Frontal cortex (tissue), 4 donors: ENCODE results near the gene GLB1L3. TPM values are rescaled to one million over a fixed set of nuclear protein-coding genes. Genes with fewer than 3 reads are reported as not detected.

Source experiments
- DNase-seq, 2 donors: peaks; one replicate each; pipeline ENCODE4 v3.0.0; 2012; ENCODE audit warnings: low spot score in 2 of 2
- FAIRE-seq: peaks from 2 replicates; lab custom pipeline; 2012; peaks lifted over from hg19 to GRCh38; lab: Jason Lieb, UNC
- total RNA-seq: library from RNA; depleted of rRNA; stranded (reverse); fragments of >200 nt; gene quantifications from one replicate; pipeline ENCODE4 v1.2.3, GENCODE V29; 2014
- donor health status: control.
- donor health status: control.
- donor health status: control.

The GLB1L3 gene
- total RNA-seq, 1 donor from 2014 or later, result 0.41 TPM

DNA sequence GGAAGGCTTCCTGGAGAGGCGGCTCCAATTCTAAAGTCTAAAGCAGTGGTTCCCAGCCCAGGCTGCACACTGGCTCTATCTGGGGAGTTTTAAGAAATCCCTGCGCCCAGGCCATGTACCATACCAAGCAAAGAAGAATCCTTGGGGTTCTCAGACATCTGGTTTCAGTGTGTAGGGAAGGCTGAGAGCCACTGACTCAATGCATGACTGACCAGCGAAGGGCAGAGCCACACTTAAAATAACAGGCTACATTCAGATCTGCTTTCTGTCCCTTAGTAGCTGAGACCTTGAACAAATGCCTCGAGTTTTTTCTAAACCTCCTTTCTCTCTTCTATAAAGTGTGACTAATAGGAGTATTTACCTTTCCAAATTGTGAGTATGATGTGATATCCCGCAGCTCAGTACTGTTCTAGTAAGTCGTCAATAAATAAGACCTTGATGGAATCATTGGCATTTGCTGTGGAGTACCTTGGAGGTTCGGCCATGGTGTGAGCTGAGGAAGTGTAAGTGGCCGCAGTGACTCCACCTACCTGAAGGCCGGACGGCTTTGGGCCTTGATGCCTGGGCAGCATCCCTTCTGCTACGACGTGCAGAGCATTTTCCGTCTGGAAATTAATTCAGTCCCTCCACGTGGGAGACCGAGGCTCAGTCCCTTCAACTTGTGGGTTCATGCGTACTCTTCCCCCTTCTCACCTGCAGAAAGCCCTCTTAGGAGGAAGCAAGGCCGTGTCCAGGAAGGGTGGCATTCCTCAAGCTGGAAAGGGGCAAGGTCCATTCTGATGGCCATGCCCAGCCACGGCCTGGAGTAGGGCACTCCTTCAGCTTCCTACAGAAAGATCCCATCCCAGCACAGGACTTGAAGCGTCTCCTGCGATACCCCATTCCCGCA is 80.7 kb downstream of the GLB1L3 start:
- DNase-seq, result no peak
- no peak for FAIRE-seq

DNA sequence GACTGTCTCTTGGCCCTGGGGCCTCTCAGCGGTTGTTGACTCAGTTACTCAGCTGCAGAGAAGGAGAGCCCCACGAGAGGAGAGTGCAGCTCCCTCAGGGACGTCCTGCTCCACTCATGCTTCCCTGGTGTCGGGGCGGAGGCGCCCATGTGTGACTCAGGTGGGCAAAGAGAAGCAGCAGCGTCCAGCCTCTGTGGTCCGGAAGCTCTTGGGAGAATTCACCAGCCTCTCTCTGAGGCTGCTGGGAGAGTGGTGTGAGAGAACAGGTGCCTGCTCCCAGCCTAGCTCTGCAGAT is 81.3 kb downstream of the GLB1L3 start:
- DNase-seq, result no peak
- no peak for FAIRE-seq

DNA sequence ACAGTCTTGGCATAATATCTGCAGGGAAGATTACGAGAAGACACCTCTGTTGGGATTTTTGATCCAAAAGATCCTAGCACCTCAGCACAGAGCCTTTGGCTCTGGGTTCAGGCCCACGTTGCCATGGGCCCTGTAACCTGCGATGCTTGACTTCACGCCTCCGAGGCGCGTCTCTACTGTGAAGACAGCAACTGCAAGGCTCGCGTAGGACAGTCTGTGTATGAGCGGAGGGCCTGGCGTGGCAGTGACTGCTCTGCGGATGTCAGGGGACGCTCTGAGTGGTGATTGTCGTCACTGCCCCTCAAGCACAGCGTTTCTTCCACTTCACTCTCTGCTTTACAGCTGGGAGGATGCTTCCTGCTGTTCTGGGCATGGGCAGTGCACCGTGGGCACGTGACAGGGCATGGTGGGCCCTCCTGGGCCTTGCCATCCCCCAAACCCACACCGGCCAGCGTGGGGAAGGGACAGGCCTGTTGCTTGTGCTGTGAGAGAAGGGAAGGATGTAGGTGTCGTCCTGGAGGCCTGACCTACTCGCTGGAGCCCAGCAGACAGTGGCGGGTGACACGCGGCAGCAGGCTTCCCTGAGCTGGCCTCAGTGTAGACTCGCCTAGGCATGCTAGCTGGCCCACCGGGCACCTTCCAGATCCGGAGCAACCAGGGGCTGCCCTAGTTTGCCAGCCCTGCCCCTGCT is 82.1 kb downstream of the GLB1L3 start:
- FAIRE-seq (no peak), DNase-seq (no peak)

DNA sequence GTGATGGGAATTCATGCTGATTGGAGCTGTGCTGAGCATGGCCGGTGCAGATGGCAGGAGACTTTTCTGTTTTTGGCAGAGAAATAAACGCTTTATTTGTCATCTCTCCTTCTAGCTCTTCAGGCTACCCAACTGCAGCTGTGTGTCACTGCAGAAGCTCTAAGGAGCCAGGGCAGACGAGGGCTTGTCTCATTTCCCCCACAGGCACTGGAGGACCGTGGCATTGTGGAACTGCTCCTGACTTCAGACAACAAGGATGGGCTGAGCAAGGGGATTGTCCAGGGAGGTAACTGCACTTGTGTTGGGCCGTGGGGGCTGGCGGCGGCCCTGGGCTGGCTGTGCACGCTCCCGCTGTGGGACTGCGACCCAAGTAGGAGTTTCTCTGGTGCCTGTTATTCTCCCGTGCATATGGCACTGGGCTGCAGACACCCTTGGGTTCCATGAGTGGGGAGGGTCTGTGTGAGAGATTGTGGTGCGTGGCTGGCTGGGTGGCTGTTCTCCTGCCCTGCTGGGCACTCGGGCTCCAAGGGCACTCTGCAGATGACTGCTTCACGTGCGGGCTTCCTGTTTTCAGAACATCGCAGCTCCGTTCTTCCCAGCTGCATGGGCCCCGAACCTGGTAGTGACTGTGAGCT is 82.8 kb downstream of the GLB1L3 start:
- DNase-seq (no peak), FAIRE-seq (no peak)

DNA sequence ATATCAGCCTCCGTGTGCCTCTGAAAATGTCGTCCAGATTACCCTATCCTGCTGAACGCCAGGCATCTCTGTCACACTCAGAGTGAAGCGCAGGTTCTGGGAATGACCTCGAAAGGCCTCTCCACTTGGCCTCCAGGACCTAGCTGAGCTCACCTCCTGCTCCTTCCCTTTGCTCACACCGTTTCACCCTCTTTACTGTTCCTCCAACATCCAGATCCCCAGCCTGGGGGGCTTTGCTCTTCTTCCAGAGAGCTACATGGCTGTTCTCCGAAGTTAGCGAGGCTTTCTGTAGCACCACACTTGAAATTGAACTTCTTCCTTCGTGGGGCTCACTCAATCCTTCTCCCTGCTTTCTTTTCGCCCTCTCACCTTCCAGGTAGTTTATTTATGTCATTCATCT is 83.5 kb downstream of the GLB1L3 start:
- no peak for FAIRE-seq
- DNase-seq, result no peak

DNA sequence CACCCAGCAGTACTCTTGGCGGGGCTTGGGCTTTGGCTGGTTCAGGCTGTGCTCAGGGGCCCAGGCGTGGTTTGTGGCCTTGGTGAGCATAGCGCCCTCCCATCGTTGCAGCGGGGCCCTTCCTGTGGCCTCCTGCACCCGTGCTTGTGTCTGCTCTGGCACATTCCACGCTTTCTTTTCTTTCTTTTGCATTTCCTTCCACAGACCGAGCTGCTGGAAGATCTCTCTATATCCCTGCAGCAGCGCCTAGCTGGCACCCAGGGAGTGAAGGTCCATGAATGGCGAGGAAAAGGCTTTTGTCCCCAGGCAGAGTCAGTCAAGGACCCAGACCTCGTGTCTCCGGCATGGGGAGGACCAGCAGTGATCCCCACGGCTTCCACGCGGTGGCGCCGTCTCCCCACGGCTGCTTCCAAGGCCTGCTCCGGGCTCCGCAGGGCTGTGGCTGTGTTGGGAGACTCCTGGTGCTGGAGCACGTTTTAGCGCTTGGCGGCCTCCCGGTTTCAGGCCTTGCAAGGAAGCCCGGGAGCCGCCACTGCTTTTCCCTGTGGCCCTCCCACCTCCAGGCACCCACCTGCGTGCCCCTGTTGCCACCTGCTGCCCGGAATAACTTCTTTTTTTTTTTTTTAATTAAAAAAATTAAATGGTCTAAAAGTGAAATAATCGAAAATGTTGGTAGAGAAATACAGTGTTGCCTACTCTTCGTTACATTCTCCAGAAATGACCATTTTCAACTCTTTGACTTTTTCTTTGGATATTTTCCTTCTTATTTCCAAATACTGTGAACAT is 84.1 kb downstream of the GLB1L3 start:
- no peak for FAIRE-seq
- DNase-seq, result peak; percentile 83 to 89

DNA sequence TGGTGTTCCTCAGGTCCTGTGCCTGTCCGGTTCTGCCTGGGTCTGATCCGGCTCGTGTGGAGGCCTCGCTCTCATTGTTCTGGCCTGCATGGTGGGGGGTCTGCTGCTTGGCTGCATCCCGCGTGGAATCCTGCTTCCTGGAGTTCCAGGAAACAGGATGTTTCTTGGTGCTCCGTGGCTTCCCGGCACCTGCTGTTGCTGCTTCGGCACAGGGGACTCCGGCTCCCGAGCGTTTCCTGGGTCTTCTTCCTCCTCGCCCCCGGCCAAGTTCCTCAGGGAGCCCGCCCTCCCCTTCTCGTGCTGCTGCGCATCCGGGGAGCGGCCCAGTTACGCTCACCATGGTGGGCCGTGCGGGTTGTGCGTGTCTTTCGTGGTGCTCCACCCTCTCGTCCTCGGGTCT is 85.5 kb downstream of the GLB1L3 start:
- no peak for FAIRE-seq
- DNase-seq, result no peak

DNA sequence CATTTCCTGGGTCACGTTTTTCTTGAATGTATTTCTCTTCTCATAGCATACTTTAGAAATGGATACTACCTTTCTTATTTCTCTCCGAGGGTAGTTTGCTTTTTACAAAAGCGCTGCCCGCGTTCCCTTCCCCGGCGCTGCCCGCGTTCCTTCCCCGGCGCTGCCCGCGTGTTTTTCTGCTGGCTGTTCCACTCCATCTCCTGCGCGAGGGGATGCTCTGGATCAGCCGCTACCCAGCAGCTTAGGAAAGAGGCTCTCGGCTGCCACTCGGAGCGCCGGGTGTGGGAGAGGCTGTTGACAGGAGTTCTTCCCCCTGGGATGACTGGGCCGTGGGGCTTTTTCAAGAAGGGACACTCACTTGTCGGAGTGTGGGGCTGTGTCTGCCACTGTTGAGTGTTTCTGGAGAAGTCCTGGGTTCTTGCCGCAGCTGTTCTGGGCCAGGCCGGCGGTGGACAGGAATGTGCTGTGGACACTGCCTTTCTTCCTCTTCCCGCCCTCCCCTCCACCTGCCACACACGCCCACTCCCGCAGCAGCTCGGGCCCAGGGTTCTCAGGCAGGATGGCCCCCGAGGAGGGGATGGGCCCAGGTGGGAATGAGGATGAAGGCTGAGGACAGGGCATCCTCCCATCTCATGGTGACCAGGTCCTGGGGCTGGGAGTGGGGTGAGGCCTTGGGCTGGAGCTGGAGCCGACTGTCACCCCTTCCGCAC is 86.2 kb downstream of the GLB1L3 start:
- FAIRE-seq (no peak), DNase-seq (no peak)

DNA sequence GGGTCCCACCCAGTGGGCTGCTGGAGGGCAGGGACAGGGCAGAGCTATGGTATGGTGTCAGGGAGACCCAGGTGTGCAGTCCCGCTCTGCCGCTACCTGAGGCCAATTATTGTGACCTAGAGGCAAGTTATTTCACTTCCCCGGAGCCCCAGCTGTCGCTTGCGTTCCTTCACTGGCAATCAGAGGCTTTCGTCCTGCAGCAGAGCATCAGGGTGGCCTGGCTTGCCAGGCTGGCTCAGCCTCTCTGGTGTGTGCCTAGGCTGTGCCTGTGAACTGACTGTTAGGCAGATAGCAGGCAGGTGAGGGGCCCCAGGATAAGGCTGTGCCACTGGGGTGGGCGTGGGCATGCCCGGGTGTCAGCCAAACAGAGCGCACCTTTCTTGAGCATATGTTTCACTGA is 87.0 kb downstream of the GLB1L3 start:
- no peak for FAIRE-seq

DNA sequence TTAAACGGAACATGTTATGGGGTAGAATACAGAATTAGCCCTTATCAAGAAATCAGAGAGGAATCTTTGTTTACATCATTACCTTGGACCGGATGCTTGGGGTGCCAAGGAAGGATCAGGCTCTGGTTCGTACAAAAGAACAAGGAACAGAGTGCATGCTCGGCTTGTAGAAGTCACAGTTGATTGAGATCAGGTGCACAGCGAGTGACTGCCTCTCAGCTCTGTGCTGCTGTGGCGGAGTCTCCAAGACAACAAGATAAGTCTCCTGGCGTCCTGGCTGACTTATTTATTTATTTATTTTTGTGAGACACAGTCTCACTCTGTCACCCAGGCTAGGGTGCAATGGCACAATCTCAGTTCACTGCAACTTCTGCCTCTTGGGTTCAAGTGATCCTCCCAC is 87.4 kb downstream of the GLB1L3 start:
- DNase-seq (no peak), FAIRE-seq (no peak)

More for the DNA sequence above, 87.0 kb downstream of the GLB1L3 start:
- DNase-seq, result no peak

DNA sequence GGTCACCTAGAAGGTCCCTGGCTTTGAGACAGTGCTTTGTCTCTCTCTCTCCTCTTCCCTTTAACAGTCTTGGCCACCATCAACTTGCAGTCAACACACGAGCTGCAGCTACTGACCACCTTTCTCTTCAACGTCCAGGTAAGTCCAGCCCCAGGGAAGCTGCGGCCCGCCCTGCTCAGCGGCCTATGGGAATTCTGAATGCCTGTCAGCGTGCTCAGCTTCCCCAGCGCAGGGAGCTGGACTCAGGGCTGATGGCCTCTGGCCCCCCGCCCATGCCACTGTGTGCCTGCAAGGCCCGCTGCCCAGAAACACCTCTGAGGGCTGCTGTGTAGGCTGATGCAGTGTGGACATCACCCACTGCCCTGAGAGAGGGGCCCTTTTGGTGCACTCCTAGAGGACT is 88.1 kb downstream of the GLB1L3 start:
- DNase-seq (no peak), FAIRE-seq (no peak)

DNA sequence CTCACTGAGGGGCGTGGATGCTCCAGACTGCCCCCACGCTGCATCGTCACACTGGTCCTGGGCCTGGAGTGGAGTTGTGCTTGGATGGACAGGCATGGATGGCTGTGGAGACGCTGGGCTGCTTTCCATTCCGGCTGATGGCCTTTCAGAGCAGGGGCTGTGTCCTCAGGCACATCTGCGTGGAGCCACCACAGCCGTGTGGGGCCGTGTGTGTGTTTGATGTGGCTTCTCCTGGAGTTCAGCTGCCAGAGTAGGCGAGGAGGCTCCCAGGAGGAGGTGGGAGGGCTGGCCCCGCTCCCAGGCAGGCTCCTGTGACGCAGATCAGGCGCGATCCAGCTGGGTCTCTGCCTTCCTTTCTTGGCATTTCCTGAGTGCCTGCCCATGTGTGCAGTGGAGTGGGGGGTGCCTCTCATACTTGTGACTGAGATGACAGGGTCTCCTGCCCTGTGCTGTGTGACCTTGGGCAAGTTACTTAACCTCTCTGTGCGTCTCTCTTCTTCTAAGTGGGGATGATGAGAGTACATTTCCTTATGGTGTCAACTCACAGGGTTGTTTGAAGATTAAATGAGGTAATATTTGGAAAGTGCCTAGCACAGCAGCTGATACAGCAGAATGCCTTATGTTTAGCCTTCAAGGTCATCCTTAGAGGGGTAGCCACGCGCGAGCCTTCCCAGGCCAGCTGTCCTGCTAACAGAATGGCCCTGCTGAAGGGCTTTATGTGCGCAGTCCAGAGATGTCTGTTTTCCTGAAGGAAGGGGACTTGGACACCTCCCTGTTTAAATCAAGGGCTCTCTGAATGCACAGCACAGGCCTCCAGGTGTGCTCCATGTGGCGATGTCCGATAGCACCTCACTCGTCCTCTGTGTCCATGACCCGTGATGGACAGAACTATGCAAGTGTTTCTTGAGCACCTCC is 89.1 kb downstream of the GLB1L3 start:
- DNase-seq, result no peak

DNA sequence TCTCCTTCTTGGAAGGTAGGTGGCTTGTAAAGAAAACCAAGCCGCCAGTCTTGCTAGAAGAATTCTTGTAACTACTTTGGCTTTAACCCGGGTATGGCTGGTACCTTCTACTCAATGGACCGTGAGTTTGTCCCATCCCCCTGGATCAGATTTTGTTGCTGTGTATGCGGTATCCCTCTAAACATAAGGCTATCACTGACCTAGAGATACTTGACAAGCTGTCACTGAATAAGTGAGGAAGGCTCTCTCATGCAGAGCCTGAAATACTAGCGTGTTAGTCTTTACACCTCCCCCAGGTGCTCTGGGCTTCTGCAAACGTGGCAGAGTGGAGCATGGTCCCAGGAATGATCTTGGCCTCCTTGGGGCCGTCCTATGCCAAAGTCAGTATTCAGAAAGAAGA is 90.1 kb downstream of the GLB1L3 start:
- DNase-seq (no peak), FAIRE-seq (no peak)

More for the DNA sequence above, 89.1 kb downstream of the GLB1L3 start:
- no peak for FAIRE-seq

DNA sequence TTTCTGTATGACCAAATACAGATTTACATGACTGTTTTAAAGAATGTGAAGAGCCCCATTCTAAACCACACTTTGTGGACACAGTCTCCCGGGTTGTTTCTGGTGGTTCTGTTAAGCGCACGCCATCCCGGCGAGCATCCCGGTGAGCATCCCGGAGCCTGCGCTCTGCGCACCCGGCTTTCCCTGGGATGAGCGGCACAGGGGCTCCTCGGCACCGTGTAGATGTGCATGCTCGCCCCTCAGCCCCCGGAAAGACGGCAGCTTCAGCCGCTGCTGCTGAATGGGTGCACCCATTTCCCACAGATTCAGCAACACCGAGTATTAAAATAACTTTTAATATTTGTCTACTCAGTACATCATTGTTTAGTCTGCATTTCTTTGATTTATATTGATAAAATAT is 91.6 kb downstream of the GLB1L3 start:
- DNase-seq, result no peak
- no peak for FAIRE-seq

Other genes starting within 250 kb of the GLB1L3 start
- gene JAM3, start 207.3 kb upstream of the GLB1L3 start, total RNA-seq, result 39.5 TPM
- gene NCAPD3, start 52.4 kb upstream of the GLB1L3 start, total RNA-seq, result 11.0 TPM
- 61.1 TPM for gene VPS26B, start 51.7 kb upstream of the GLB1L3 start, total RNA-seq
- 44.4 TPM for gene THYN1, start 23.0 kb upstream of the GLB1L3 start, total RNA-seq
- 24.5 TPM for gene ACAD8, start 22.8 kb upstream of the GLB1L3 start, total RNA-seq
- gene GLB1L2, start 55.6 kb downstream of the GLB1L3 start, total RNA-seq, result 1.2 TPM
- gene B3GAT1, start 135.9 kb downstream of the GLB1L3 start, total RNA-seq, result 47.3 TPM